ENCODE results near the gene TFAP2B.

TFAP2B gene

DNA sequence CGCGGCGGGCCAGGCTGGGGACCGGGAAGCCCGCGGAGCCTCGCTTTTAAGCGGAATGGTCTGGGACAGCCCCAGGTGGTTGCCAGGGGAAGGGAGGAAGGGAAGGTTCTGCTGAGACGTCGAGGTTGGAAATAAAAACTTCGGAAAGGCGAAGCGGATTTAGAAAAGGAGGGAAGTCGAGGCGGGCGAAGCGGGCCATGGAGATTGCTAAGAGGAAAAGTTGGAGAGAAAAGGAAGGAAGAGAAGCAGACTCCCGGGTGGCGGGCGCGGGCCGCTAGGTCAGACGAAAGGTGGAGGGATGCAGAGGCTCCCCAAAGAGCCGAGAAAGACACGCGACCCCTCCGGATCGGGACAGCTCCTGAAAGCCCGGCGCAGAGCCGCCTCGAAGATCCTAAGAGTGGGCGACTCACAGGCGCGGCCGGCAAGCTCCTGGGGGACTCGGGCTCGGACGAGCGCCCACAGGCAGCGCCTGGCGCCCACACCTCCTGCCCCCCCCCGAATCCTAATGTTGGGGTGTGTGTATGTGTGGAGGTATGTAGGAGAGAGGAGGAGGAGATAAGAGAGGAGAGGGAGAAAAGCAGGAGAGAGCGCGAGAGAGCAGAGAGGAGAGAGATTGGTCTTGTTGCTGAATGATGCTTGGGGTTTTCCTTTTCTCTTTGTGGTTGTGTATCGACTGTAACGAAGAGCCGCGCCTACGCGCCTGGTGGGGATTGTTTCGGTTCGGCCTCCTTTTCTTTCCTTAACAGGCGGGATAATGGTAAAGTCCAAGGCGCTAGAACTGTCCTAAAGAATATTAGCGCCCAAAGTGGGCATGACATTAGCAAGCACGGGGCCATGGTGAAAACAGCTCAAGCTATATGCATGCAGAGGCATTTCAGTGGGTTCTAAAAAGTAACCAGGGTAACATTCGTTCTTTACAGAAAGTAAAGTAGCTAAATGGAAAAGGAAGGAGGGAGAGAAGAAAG is 1.5 kb downstream of the TFAP2B start:
- H3K4me1 Mint-ChIP-seq (ENCODE audit: low read depth): peaks cover 22% of the 10 kb centered on the region
- H3K27me3 Mint-ChIP-seq: peaks cover 91% of the 10 kb centered on the region
- H3K9me3 Mint-ChIP-seq: no peaks in the 10 kb centered on the region
- no peak overlapping the region for H3K27ac Mint-ChIP-seq
- no peaks in the 10 kb centered on the region for H3K36me3 Mint-ChIP-seq (ENCODE audit: low read depth)
- no peak overlapping the region for H3K4me3 Mint-ChIP-seq
- DNase-seq: no peak

DNA sequence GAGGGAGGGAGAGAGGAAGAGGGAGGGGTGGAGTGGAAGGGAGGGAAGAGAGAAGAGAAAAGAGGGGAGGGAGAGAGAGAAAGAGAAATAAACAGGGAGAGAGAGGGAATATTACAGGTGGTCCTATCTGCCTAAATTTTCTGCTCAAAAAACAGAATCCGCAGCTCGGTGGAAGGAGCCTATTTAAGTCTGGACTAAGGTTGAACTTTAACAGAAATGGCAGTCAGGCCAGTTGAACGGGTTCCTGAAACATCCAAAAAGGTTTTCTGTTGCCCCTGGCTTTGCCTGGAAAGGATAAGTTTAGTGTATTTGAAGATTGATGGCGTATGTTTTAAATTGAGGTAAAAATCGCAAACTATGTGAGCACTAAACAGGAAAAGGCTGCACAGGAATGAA is 2.2 kb downstream of the TFAP2B start:
- Mint-ChIP-seq H3K4me1 (ENCODE audit: low read depth) (peaks cover 17% of the 10 kb centered on the region), H3K27me3 (peaks cover 92% of the 10 kb centered on the region), H3K27ac (no peak overlapping the region), H3K9me3 (no peaks in the 10 kb centered on the region), H3K36me3 (ENCODE audit: low read depth) (no peaks in the 10 kb centered on the region), H3K4me3 (no peak overlapping the region)
- DNase-seq: no peak

- H3K27me3 Mint-ChIP-seq: peaks cover 95% of the 10 kb centered on the region
- H3K9me3 Mint-ChIP-seq: no peaks in the 10 kb centered on the region
- H3K36me3 Mint-ChIP-seq (ENCODE audit: low read depth): no peaks in the 10 kb centered on the region
- DNase-seq: no peak
- H3K4me3 Mint-ChIP-seq: no peak overlapping the region
- H3K27ac Mint-ChIP-seq: no peak overlapping the region
- peaks cover 15% of the 10 kb centered on the region for H3K4me1 Mint-ChIP-seq (ENCODE audit: low read depth)
These were observed 2.9 kb downstream of the TFAP2B start for GRCh38 chr6:50821441-50822077.

DNA sequence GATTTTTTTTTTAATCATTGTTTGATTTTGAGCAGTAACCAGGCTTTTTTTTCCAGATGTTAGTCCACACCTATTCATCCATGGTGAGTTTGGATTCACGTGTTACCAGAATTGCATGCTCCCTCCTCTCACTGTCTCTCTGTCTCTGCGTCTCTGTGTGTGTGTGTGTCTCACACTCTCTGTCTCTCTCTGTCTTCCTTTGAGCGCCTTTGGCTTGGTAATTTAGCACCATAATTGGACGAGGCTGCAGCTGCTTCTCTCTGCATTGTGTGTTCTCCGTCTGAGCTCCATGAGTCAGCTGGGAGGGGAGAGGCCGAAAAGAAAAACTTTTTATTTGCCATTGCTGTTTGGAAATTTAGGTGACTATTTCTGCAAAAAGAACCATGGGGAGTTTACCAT is 3.4 kb downstream of the TFAP2B start:
- Mint-ChIP-seq H3K9me3 (no peaks in the 10 kb centered on the region), H3K27ac (no peak overlapping the region), H3K36me3 (ENCODE audit: low read depth) (no peaks in the 10 kb centered on the region), H3K27me3 (peaks cover 95% of the 10 kb centered on the region), H3K4me1 (ENCODE audit: low read depth) (peaks cover 15% of the 10 kb centered on the region), H3K4me3 (no peak overlapping the region)
- no peak for DNase-seq

DNA sequence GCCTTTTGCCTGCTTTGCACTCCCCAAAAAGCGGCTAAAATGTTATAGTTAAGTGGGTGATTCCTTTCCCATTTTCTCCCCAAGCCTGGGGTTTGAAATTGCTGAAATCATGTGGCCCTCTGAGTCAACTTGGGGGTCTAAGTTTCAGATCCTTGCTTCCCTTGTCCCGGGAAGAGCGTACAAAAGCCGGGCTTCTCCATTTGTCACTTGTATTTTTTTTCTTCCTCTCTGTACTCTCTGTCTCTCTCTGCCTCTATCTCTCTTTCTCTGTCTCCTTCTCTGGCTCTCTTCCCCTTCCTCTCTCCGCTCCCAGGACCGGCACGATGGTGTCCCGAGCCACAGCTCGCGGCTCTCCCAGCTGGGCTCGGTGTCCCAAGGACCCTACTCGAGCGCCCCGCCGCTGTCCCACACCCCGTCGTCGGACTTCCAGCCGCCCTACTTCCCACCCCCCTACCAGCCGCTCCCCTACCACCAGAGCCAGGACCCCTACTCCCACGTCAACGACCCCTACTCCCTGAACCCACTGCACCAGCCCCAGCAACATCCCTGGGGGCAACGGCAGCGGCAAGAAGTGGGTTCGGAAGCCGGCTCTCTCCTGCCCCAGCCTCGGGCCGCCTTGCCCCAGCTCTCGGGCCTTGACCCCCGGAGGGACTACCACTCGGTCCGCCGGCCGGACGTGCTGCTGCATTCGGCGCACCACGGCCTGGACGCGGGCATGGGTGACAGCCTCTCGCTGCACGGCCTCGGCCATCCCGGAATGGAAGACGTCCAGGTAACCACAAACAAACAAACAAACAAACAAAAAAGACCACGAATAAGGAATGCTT is 4.6 kb downstream of the TFAP2B start:
- Mint-ChIP-seq H3K36me3 (ENCODE audit: low read depth) (no peaks in the 10 kb centered on the region), H3K4me3 (no peak overlapping the region), H3K27me3 (peaks cover 93% of the 10 kb centered on the region), H3K4me1 (ENCODE audit: low read depth) (peaks cover 15% of the 10 kb centered on the region), H3K9me3 (no peaks in the 10 kb centered on the region), H3K27ac (no peak overlapping the region)
- no peak for DNase-seq

- Mint-ChIP-seq H3K4me3 (no peak overlapping the region), H3K27ac (no peak overlapping the region), H3K4me1 (ENCODE audit: low read depth) (peaks cover 8% of the 10 kb centered on the region), H3K9me3 (no peaks in the 10 kb centered on the region), H3K36me3 (ENCODE audit: low read depth) (no peaks in the 10 kb centered on the region), H3K27me3 (peaks cover 91% of the 10 kb centered on the region)
- no peak for DNase-seq
These were observed 5.9 kb downstream of the TFAP2B start for GRCh38 chr6:50824552-50824951.

GRCh38 chr6:50825375-50826036 is 6.8 kb downstream of the TFAP2B start:
- Mint-ChIP-seq H3K4me1 (ENCODE audit: low read depth) (peaks cover 1% of the 10 kb centered on the region), H3K4me3 (no peak overlapping the region), H3K9me3 (no peaks in the 10 kb centered on the region), H3K27me3 (peaks cover 89% of the 10 kb centered on the region), H3K36me3 (ENCODE audit: low read depth) (no peaks in the 10 kb centered on the region), H3K27ac (no peak overlapping the region)
- no peak for DNase-seq

DNA sequence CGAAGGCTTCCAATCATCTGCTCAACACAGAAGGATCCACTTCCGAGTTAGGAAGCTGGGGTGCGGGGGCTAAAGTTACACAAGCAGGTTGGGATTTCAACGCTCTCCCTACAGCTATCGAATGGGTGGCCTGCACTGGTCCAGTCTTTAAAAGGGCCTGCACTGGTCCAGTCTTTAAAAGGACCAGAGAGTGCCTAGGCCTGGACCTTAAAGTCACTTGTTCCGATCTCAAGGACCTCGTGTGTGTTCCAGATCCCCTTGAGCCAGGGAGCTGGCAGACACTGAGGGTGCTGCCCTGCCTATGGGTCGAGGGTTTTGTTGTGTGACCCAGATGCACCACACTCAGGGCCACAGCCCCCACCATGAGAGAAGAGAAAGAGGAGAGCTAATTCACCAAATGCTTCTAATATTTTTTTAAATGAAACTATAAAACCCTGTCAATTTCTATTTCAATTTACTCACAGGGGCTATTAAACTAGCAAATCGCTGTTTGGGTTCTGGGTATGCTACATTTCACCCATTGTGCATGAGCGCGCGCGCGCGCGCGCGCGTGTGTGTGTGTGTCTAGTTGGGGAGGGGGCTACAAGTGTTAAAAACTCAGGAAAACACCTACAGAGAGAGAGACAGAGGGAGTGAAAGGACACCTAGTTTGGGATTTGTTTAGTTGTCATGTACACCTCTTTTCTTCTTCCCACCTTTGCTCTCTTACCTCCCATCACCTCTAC is 7.5 kb downstream of the TFAP2B start:
- no peak for DNase-seq
- Mint-ChIP-seq H3K36me3 (ENCODE audit: low read depth) (no peaks in the 10 kb centered on the region), H3K4me1 (ENCODE audit: low read depth) (no peaks in the 10 kb centered on the region), H3K27ac (no peak overlapping the region), H3K4me3 (no peak overlapping the region), H3K27me3 (peaks cover 89% of the 10 kb centered on the region), H3K9me3 (no peaks in the 10 kb centered on the region)

GRCh38 chr6:50826803-50827202 is 8.1 kb downstream of the TFAP2B start:
- Mint-ChIP-seq H3K4me1 (ENCODE audit: low read depth) (no peaks in the 10 kb centered on the region), H3K4me3 (no peak overlapping the region), H3K27me3 (peaks cover 87% of the 10 kb centered on the region), H3K27ac (no peak overlapping the region), H3K9me3 (no peaks in the 10 kb centered on the region), H3K36me3 (ENCODE audit: low read depth) (no peaks in the 10 kb centered on the region)
- DNase-seq: no peak

GRCh38 chr6:50829049-50829448 is 10.4 kb downstream of the TFAP2B start:
- Mint-ChIP-seq H3K27me3 (peaks cover 84% of the 10 kb centered on the region), H3K9me3 (no peaks in the 10 kb centered on the region), H3K36me3 (ENCODE audit: low read depth) (no peaks in the 10 kb centered on the region), H3K4me1 (ENCODE audit: low read depth) (no peaks in the 10 kb centered on the region), H3K4me3 (no peak overlapping the region), H3K27ac (no peak overlapping the region)
- DNase-seq: no peak

GRCh38 chr6:50829898-50830444 is 11.3 kb downstream of the TFAP2B start:
- H3K4me3 Mint-ChIP-seq: no peak overlapping the region
- no peaks in the 10 kb centered on the region for H3K4me1 Mint-ChIP-seq (ENCODE audit: low read depth)
- H3K27ac Mint-ChIP-seq: no peak overlapping the region
- no peak for DNase-seq
- H3K27me3 Mint-ChIP-seq: peaks cover 84% of the 10 kb centered on the region
- H3K9me3 Mint-ChIP-seq: no peaks in the 10 kb centered on the region
- no peaks in the 10 kb centered on the region for H3K36me3 Mint-ChIP-seq (ENCODE audit: low read depth)

DNA sequence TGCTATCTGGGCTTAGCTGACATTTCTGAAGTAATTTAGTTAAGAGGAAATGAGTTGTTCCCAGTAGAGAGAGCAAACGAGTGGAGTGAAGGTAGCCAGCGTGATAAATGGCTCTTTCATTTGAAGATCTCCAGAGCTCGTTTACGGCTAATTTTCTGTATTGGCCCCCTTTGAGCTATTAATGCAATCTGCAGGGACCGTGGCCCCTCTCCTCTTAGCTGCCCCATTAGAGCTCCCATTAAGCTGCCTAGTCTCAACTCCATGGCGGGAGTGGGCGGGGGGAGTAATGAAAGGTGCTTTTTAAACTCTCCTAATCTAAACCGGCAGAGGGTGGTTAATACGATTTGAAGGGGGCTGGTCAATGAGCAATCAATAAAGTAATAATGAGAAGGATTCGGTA is 12.5 kb downstream of the TFAP2B start:
- H3K27me3 Mint-ChIP-seq: peaks cover 84% of the 10 kb centered on the region

GRCh38 chr6:50832912-50833311 is 14.2 kb downstream of the TFAP2B start:
- no peak for DNase-seq
- peaks cover 2% of the 10 kb centered on the region for H3K4me1 Mint-ChIP-seq (ENCODE audit: low read depth)
- no peak overlapping the region for H3K4me3 Mint-ChIP-seq
- peaks cover 84% of the 10 kb centered on the region for H3K27me3 Mint-ChIP-seq
- H3K27ac Mint-ChIP-seq: no peak overlapping the region
- H3K9me3 Mint-ChIP-seq: no peaks in the 10 kb centered on the region
- H3K36me3 Mint-ChIP-seq (ENCODE audit: low read depth): no peaks in the 10 kb centered on the region

More for the DNA sequence above, 12.5 kb downstream of the TFAP2B start:
- no peak for DNase-seq
- Mint-ChIP-seq H3K4me3 (no peak overlapping the region), H3K27ac (no peak overlapping the region), H3K9me3 (no peaks in the 10 kb centered on the region), H3K36me3 (ENCODE audit: low read depth) (no peaks in the 10 kb centered on the region), H3K4me1 (ENCODE audit: low read depth) (no peaks in the 10 kb centered on the region)

Measured in activated T-cell treated with anti-CD3 and anti-CD28 coated beads, Interleukin-2, amount 50 U/mL, for 24 hours (primary cell).